SK-N-SH treated with all-trans-retinoic acid at 6 μM for 48 hours (cell line): ENCODE data around the gene REEP1.

Source experiments
- ATAC-seq: fragments of 200-7000 bp; cut with Tn5 transposase; 3 replicates; pipeline ENCODE4 v1.9.1; 2020; ENCODE audit warnings: mild to moderate bottlenecking, moderate library complexity
- ARNTL ChIP-seq: fragments of 450-650 bp; formaldehyde crosslinking; IDR thresholded peaks from 2 replicates; pipeline ENCODE4 v1.5.0; 2020; ENCODE audit warnings: low read depth, mild to moderate bottlenecking, moderate library complexity, borderline replicate concordance
- BACH2 ChIP-seq: fragments of 250-450 bp; sonication (Bioruptor Pico); IDR thresholded peaks from 2 replicates; pipeline ENCODE4 v1.9.0; 2021; ENCODE audit warnings: mild to moderate bottlenecking, borderline replicate concordance
- CSDC2 ChIP-seq: fragments of 250-450 bp; sonication (Bioruptor Pico); IDR thresholded peaks from 2 replicates; pipeline ENCODE4 v1.5.0; 2020; ENCODE audit warnings: mild to moderate bottlenecking, moderate library complexity
- ESRRG ChIP-seq: fragments of 250-450 bp; sonication (Bioruptor Pico); IDR thresholded peaks from 2 replicates; pipeline ENCODE4 v1.6.1; 2021; ENCODE audit warnings: mild to moderate bottlenecking
- GLIS3 ChIP-seq: fragments of 250-450 bp; sonication (Bioruptor Pico); IDR thresholded peaks from 2 replicates; pipeline ENCODE4 v1.5.0; 2020; ENCODE audit warnings: mild to moderate bottlenecking, moderate library complexity
- ISL1 ChIP-seq: fragments of 250-450 bp; sonication (Bioruptor Pico); IDR thresholded peaks from 2 replicates; pipeline ENCODE4 v2.1.2; 2022; ENCODE audit warnings: mild to moderate bottlenecking, moderate library complexity
- OSR1 ChIP-seq: fragments of 250-450 bp; sonication (Bioruptor Pico); IDR thresholded peaks from 2 replicates; pipeline ENCODE4 v1.8.0; 2022; ENCODE audit warnings: moderate library complexity, mild to moderate bottlenecking, inconsistent platforms
- PPARA ChIP-seq: fragments of 250-450 bp; sonication (Bioruptor Pico); IDR thresholded peaks from 2 replicates; pipeline ENCODE4 v1.5.0; 2020; ENCODE audit warnings: mild to moderate bottlenecking, borderline replicate concordance
- RARB ChIP-seq: fragments of 250-450 bp; sonication (Bioruptor Pico); IDR thresholded peaks from 2 replicates; pipeline ENCODE4 v1.8.0; 2021; ENCODE audit warnings: mild to moderate bottlenecking, moderate library complexity
- TCF4 ChIP-seq: fragments of 250-450 bp; sonication (Bioruptor Pico); IDR thresholded peaks from 2 replicates; pipeline ENCODE4 v1.8.0; 2021; ENCODE audit warnings: mild to moderate bottlenecking, moderate library complexity, borderline replicate concordance
- ZC3H10 ChIP-seq: fragments of 250-450 bp; sonication (Bioruptor Pico); IDR thresholded peaks from 2 replicates; pipeline ENCODE4 v1.5.1; 2021; ENCODE audit warnings: mild to moderate bottlenecking, moderate library complexity
- ZFP3 ChIP-seq: fragments of 250-450 bp; sonication (Bioruptor Pico); IDR thresholded peaks from 2 replicates; pipeline ENCODE4 v1.5.0; 2020; ENCODE audit warnings: mild to moderate bottlenecking, moderate library complexity
- ZFP30 ChIP-seq: fragments of 450-650 bp; formaldehyde crosslinking; IDR thresholded peaks from 2 replicates; pipeline ENCODE4 v1.5.0; 2022; ENCODE audit warnings: mild to moderate bottlenecking, moderate library complexity
- ZNF565 ChIP-seq: fragments of 450-650 bp; formaldehyde crosslinking; conservative IDR thresholded peaks from 2 replicates; pipeline ENCODE4 v1.5.0; 2020; ENCODE audit warnings: low read depth, mild to moderate bottlenecking, moderate library complexity
- ZNF70 ChIP-seq: fragments of 450-650 bp; formaldehyde crosslinking; IDR thresholded peaks from 2 replicates; pipeline ENCODE4 v1.5.0; 2020; ENCODE audit warnings: mild to moderate bottlenecking, moderate library complexity
- ZNF8 ChIP-seq: fragments of 450-650 bp; formaldehyde crosslinking; IDR thresholded peaks from 2 replicates; pipeline ENCODE4 v1.5.0; 2020; ENCODE audit warnings: mild to moderate bottlenecking, moderate library complexity
- TF ChIP-seq, protein P1 (sequence below): fragments of 250-450 bp; sonication (Bioruptor Pico); IDR thresholded peaks from 2 replicates; pipeline ENCODE4 v1.5.0; 2020; ENCODE audit warnings: mild to moderate bottlenecking, moderate library complexity
- TF ChIP-seq, protein P2 (sequence below): fragments of 250-450 bp; sonication (Bioruptor Pico); IDR thresholded peaks from 2 replicates; pipeline ENCODE4 v1.5.1; 2021; ENCODE audit warnings: mild to moderate bottlenecking, moderate library complexity
- TF ChIP-seq, protein P3 (sequence below): fragments of 250-450 bp; sonication (Bioruptor Pico); IDR thresholded peaks from 2 replicates; pipeline ENCODE4 v1.8.0; 2020; ENCODE audit warnings: mild to moderate bottlenecking, moderate library complexity, borderline replicate concordance
- TF ChIP-seq, protein P4 (sequence below): fragments of 250-450 bp; sonication (Bioruptor Pico); IDR thresholded peaks from 2 replicates; pipeline ENCODE4 v1.5.1; 2020; ENCODE audit warnings: low read depth, mild to moderate bottlenecking, moderate library complexity
- TF ChIP-seq, protein P5 (sequence below): fragments of 250-450 bp; sonication (Bioruptor Pico); IDR thresholded peaks from 2 replicates; pipeline ENCODE4 v1.8.0; 2021; ENCODE audit warnings: low read depth, mild to moderate bottlenecking, moderate library complexity, borderline replicate concordance

REEP1 gene

DNA sequence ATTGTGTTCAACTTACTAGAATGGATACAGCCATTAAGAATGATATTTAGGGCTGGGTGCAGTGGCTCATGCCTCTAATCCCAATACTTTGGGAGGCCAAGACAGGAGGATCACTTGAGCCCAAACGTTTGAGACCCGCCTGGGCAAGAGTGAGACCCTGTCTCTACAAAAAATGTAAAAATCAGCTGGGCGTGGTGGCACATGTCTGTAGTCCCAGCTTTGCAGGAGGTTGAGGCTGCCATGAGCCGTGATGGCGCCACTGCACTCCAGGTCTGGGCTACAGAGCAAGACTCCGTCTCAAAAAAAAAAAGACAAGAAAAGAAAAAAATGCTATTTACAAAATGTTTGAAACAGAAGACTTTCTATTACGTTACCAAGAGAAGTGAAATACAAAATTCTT is 30.0 kb downstream of the REEP1 start:
- ATAC-seq, result no peak
- no peak for TF ChIP-seq ISL1 (CRISPR knock-in tag)
- TF ChIP-seq ARNTL (CRISPR knock-in tag), result no peak
- TF ChIP-seq ZNF565 (CRISPR knock-in tag), result no peak

DNA sequence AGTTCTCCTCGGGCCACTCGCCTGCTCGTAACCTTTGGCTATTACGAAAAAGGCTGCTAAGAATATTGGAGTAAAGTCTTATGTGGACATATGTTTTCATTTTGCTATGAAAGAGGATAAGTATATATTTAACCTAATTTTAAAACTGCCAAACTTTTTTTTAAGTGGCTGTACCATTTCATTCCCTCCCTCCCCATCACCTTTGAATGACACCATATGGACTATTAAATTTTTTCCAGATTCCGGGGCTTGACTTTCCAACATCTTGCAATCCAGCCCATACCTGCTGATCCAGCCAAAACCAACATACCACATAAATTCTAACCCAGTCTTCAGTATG is 31.5 kb downstream of the REEP1 start:
- no peak for ATAC-seq
- TF ChIP-seq ZNF70 (CRISPR knock-in tag) (no peak), ZC3H10 (CRISPR knock-in tag) (no peak), ZFP30 (no peak), ISL1 (CRISPR knock-in tag) (no peak), OSR1 (CRISPR knock-in tag) (no peak)
- TF ChIP-seq, protein P1, sequence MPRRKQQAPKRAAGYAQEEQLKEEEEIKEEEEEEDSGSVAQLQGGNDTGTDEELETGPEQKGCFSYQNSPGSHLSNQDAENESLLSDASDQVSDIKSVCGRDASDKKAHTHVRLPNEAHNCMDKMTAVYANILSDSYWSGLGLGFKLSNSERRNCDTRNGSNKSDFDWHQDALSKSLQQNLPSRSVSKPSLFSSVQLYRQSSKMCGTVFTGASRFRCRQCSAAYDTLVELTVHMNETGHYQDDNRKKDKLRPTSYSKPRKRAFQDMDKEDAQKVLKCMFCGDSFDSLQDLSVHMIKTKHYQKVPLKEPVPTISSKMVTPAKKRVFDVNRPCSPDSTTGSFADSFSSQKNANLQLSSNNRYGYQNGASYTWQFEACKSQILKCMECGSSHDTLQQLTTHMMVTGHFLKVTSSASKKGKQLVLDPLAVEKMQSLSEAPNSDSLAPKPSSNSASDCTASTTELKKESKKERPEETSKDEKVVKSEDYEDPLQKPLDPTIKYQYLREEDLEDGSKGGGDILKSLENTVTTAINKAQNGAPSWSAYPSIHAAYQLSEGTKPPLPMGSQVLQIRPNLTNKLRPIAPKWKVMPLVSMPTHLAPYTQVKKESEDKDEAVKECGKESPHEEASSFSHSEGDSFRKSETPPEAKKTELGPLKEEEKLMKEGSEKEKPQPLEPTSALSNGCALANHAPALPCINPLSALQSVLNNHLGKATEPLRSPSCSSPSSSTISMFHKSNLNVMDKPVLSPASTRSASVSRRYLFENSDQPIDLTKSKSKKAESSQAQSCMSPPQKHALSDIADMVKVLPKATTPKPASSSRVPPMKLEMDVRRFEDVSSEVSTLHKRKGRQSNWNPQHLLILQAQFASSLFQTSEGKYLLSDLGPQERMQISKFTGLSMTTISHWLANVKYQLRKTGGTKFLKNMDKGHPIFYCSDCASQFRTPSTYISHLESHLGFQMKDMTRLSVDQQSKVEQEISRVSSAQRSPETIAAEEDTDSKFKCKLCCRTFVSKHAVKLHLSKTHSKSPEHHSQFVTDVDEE (CRISPR knock-in tag), result no peak
- TF ChIP-seq, protein P2, sequence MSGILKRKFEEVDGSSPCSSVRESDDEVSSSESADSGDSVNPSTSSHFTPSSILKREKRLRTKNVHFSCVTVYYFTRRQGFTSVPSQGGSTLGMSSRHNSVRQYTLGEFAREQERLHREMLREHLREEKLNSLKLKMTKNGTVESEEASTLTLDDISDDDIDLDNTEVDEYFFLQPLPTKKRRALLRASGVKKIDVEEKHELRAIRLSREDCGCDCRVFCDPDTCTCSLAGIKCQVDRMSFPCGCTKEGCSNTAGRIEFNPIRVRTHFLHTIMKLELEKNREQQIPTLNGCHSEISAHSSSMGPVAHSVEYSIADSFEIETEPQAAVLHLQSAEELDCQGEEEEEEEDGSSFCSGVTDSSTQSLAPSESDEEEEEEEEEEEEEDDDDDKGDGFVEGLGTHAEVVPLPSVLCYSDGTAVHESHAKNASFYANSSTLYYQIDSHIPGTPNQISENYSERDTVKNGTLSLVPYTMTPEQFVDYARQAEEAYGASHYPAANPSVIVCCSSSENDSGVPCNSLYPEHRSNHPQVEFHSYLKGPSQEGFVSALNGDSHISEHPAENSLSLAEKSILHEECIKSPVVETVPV (CRISPR knock-in tag), result no peak

DNA sequence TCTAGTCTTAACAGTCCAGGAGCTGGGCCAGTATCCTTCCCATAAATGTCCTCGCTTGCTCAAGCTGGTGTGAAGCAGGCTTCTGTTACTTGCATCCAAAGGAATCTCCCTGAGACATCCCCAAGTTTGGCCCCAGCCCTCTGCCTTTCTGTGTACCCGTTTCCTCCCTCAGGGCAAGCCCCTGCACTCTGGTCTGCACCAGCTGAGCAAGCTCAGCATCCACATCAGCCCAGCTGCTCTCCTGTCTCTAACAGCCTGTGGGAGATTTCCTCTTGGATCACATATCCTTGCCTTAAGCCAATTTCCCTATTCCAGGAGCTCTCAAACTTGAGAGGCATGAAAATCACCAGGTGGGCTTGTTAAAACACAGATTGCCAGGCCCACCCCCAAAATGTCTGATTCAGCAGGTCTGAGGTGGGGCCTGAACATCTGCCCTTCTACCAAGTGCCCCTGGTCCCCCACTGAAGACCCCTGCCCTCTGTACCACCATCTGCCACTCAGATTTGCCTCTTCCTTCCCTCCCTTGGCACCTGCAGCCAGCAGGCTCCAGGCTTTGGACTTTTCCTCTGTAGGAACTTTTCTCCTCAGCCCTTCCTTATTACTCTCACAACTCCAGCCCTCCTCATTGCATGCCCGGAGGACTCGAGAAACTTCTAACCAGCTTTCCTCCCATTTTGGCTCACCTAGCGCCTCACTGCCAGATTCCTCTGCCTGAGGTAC is 32.1 kb downstream of the REEP1 start:
- TF ChIP-seq, protein P2 (CRISPR knock-in tag), result no peak
- TF ChIP-seq ZNF8 (no peak), PPARA (no peak), ESRRG (CRISPR knock-in tag) (no peak), ZC3H10 (CRISPR knock-in tag) (no peak), CSDC2 (CRISPR knock-in tag) (no peak), GLIS3 (CRISPR knock-in tag) (no peak), ZNF565 (CRISPR knock-in tag) (no peak), BACH2 (CRISPR knock-in tag) (no peak), TCF4 (CRISPR knock-in tag) (no peak), OSR1 (CRISPR knock-in tag) (no peak), ZFP3 (no peak), RARB (CRISPR knock-in tag) (no peak), ARNTL (CRISPR knock-in tag) (no peak)
- TF ChIP-seq, protein P1 (CRISPR knock-in tag), result no peak
- TF ChIP-seq, protein P3, sequence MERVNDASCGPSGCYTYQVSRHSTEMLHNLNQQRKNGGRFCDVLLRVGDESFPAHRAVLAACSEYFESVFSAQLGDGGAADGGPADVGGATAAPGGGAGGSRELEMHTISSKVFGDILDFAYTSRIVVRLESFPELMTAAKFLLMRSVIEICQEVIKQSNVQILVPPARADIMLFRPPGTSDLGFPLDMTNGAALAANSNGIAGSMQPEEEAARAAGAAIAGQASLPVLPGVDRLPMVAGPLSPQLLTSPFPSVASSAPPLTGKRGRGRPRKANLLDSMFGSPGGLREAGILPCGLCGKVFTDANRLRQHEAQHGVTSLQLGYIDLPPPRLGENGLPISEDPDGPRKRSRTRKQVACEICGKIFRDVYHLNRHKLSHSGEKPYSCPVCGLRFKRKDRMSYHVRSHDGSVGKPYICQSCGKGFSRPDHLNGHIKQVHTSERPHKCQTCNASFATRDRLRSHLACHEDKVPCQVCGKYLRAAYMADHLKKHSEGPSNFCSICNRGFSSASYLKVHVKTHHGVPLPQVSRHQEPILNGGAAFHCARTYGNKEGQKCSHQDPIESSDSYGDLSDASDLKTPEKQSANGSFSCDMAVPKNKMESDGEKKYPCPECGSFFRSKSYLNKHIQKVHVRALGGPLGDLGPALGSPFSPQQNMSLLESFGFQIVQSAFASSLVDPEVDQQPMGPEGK (CRISPR knock-in tag), result no peak
- TF ChIP-seq, protein P4, sequence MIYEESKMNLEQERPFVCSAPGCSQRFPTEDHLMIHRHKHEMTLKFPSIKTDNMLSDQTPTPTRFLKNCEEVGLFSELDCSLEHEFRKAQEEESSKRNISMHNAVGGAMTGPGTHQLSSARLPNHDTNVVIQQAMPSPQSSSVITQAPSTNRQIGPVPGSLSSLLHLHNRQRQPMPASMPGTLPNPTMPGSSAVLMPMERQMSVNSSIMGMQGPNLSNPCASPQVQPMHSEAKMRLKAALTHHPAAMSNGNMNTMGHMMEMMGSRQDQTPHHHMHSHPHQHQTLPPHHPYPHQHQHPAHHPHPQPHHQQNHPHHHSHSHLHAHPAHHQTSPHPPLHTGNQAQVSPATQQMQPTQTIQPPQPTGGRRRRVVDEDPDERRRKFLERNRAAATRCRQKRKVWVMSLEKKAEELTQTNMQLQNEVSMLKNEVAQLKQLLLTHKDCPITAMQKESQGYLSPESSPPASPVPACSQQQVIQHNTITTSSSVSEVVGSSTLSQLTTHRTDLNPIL (CRISPR knock-in tag), result no peak
- TF ChIP-seq, protein P5, sequence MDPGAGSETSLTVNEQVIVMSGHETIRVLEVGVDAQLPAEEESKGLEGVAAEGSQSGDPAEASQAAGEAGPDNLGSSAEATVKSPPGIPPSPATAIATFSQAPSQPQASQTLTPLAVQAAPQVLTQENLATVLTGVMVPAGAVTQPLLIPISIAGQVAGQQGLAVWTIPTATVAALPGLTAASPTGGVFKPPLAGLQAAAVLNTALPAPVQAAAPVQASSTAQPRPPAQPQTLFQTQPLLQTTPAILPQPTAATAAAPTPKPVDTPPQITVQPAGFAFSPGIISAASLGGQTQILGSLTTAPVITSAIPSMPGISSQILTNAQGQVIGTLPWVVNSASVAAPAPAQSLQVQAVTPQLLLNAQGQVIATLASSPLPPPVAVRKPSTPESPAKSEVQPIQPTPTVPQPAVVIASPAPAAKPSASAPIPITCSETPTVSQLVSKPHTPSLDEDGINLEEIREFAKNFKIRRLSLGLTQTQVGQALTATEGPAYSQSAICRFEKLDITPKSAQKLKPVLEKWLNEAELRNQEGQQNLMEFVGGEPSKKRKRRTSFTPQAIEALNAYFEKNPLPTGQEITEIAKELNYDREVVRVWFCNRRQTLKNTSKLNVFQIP (CRISPR knock-in tag), result no peak
- ATAC-seq, result no peak
